GM10847 (cell line): ENCODE results near the gene ADD1.

Experiments
- POLR2A ChIP-seq: IDR thresholded peaks from 2 replicates; pipeline ENCODE4 v1.6.1; 2011; ENCODE audit not compliant: insufficient read length; ENCODE audit errors: extremely low read depth

Gene ADD1

DNA sequence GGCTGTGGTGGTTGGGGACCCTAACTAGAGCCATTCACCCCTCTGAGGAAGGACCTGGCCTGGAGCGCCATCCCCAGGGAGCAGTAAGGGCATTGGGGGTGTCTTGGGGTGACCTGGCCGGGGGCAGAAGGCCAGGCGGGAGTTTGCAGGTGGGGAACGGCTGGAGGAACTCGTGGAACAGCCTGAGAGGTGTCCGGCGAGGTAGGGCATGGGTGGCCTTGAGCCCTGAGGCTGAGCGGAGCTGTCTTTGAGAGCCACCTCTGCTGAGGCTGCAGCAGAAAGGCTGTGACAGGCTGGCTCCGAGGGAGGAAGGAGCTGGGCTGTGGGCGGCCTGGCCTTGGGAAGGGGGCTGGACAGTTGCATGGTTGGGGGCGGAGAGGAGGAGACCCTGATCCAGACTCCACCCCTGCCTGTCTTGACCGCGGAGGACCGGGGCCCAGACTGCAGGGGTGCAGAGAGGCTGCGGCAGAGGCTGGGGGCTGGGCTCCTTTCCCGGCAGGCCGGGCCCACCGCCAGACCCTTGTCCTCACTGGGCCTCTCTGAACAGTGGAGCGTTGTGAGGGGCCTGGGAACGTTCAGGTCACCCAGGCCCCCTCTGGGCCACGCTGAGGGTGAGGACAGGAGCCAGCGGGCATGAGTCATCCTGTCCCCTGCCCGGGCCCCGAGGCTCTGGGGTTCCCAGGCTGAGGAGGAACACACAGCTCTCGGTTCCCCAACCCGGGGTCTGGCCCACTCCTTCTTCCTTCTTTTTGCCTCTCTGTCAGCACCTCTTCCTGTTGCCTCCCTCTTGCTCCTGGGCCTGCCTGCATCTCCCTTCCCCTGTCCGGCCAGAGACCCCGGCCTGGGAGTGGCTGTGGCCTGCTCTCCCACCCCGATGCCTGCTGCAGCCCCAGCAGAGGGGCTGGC is 42.7 kb upstream of the ADD1 start:
- TF ChIP-seq POLR2A = no peak

DNA sequence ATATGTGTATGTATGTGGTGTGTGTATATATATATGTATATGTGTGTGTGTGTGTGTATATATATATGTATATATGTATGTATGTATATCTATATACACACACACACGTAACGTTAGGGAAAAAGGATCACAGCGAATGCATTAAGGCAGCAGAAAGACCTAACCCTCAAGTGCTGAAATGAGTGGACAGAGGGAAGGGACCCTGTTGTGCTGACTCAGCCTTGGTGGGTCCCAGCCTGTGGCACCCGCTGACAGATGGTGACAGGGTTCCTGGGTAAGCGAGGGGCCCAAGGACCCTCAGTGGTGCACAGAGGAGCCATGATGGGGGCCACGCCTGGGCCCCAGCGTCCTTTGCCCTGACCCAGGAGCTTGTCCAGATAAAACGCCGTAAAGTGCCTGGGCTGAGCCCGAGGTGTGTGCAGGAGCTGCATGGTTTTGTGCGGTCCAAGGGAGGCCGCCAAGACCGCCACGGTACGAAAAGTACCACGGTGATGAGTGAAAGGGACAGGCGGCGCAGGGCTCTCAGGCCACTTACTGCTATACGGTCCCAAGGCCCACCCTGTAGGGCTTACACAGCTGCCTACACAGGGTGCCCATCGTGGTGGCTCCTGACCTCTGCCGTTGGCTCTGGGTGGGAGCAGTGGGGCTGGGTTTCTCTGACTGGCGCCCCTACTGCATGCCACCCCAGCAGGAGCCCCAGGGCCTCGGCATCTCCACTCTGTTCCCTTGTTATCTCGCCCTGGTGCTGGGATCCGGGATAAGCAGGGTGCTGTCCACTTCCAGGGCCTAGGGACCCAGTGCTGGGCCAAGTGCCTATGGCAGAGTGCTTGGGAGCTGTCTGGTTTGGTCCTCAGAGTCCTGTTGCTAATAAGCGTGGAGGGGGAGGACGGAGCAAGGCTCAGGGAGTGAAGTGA is 40.8 kb upstream of the ADD1 start:
- TF ChIP-seq POLR2A = no peak

DNA sequence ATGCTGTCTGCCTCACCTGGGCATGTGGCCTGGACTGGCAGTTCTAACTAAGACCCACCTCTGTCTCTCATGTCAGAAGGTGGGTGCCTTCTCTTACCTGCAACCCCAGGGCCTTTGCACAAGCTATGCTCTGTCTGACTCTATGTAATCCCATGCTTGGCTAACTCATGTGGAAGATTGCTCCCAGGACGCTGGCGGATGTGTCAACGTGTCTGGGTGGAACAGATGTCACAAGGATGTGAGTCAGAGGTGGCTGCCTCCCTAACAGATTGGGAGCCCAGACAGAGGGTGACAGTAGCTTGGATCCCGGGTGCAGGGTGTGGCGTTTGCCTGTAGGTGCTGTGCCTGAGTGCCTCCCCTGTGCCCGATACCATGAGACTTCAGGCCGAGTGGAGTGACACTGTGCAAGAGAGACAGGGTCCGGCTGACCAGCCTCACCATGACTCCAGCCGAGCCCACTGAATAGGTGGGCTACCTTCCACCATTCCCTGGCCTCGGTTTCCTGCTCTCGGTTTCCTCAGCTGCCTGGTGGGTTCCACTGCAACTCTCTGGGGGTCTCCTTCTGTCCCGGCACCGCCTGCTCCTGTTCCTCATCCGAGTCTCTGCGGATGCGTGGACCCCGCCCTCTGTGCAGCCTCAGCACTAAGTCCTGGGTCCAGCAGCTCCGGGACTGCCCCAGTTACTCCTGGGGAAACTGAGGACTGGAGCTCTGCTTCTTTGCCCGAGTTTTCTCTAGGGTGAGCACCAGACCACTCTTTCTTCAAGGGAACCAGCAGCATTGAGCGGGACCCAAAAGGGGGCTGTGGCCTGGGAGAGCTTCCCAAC is 39.8 kb upstream of the ADD1 start:
- TF ChIP-seq POLR2A = no peak

DNA sequence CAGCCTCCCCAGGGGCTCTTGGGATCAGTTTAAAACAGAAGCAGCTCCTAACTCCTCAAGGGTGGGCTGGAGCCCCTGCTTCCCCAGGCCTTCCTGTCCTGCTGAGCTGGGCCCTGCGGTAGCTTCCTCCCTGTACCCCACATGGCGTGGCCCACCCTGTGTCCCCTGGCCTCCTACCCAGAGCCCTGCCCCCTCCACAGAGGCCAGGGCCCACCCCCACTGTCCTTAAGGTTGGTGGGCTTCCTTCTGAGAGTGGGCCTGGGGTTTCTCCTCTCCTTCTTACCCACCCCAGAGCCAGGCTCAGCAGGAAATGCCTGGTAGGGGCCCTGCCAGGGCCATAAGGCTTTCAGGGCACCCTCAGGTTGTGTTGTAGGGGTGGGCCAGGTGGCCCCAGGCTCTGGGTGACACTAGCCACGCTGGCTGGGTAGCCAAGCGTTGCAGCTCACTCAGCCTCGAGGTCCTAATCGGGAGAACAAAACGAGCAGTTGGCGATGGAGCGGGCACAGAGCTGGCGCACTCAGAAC is 39.1 kb upstream of the ADD1 start:
- no peak for TF ChIP-seq POLR2A

DNA sequence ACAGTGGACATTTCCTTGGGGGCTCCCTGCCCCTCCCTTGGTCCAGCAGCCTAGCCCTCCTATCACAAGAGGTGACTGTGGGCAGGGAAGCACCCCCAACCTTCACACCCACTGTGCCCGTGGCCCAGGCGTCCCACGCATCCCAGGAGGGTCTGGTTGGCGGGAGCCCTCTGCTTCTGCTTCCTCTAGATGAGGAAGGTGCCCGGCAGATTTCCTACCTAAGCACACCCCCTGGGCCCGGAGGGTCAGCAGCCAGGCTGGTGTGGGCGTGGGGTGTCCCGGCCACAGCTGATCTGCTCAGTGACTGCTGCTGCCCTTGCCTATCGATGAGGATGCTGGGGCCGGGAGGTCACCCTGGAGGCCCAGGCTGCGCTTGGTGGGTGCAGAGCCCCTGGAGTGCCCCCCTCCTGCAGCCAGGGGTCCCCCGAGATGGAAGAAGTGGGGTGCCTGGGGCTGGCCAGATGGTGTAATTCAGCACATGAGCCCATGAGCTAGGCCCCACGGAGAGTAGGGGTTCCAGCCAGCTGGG is 38.6 kb upstream of the ADD1 start:
- TF ChIP-seq POLR2A = no peak

DNA sequence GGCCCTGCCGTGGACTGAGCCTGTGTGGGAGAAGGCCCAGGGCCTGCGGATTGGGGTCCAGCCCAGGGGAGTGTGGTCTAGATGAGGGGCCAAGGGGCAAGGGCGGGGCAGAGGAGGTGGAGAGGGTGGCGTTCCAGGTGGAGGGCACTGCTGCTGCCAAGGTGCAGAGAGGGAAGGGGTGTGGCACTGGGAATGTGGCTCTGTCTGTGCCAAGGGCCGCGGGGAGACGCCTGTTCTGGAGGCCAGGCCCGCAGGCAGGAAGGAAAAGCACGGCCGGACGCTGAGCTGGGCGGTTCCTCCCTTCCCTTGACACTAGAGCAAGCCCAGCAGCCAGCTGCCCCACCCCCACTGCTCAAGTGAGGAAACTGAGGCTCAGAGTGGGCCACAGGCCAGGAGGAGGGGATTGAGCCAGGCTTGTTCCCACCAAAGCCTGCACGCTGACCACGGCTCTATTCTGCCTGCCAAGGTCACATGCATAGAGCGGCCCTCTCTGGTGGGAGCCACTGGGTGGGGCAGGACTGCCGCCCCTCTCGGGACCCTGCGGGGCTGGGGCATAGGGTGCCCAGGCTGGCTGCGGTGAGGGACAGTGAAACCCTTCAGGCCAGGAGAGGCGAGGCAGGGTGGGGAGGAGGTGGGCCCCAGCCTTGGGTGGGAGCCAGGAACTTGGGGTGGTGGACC is 37.8 kb upstream of the ADD1 start:
- no peak for TF ChIP-seq POLR2A

DNA sequence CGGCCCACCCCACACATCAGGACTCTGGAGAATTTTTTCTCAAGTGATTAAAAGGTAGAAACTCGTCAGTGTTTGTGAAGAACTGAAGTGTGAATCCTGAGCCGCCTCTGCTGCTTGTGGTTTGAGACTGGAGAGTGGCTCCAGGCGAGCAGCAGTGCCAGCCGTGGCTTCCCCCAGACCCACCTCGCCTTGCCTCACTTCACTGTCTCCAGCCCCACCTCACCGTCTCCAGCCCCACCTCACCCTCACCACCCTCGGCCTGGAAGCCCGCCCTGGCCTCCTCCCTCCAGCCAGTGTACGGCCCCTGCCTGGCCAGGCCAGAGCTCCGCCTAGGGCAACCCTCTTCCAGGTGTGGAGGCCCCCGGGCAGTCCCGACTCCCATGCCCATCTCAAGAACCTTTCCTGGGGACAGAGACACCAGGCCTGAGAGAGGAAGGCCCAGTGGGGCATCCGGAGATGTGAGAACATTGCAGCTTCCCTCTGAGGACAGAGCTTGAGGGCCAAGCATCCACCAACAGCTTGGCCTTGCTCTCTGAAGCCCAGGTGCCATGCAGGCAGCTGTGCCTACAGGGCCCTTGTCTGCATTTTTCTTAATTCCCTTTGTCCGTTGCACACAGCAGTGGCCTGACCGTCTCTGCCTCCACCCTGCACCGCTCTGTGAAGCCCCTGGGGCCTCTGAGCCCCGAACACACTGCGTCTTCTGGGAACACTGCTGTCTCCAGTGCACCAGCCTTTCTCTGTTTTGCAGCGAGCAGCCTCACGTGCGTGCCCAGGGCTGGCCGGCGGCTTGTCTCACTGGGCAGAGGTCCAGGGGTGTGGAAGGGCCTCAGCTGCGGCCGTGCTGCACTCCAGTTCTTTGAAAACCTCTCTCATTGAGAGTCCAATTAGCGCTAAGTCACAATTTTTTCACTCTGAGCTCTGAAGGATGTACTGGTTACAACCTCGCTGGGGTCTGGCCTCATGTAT is 37.0 kb upstream of the ADD1 start:
- no peak for TF ChIP-seq POLR2A

DNA sequence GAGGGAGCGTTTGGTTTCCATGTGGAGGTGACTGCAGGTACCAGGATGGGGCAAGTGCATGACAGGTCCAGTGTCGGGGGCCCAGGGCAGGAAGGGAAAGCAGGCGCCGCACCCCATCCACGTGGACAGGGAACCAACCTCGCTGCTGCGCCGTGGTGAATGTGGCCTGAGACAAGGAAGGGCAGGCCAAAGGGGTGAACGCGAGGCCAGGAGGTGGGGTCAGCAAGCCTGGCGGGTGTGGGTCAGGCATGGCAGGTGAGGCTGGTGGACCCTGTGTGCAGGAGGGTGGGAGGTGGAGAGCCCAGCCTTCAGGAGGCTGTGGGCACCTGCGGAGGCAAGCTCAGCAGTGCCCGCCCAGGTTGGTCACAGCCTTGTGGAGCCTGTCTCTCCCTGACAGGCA is 36.1 kb upstream of the ADD1 start:
- TF ChIP-seq POLR2A = no peak

DNA sequence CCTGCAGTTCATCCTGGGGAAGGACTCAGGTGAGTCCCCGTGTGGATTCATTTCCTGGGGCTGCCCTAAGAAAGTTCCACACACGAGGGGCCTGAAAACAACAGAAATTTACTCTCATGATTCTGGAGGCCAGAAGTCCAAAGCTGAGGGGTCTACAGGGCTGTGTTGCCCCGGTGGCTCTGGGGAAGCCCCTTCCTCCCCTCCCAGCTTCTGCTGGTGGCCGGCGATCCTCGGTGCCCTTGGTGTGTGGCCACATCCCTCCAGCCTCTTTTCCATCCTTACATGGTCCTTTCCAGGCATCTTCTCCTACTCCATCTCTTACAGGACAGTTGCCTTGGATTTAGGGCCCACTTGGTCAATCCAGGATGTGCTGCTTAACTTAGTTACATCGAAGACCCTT is 35.6 kb upstream of the ADD1 start:
- no peak for TF ChIP-seq POLR2A

DNA sequence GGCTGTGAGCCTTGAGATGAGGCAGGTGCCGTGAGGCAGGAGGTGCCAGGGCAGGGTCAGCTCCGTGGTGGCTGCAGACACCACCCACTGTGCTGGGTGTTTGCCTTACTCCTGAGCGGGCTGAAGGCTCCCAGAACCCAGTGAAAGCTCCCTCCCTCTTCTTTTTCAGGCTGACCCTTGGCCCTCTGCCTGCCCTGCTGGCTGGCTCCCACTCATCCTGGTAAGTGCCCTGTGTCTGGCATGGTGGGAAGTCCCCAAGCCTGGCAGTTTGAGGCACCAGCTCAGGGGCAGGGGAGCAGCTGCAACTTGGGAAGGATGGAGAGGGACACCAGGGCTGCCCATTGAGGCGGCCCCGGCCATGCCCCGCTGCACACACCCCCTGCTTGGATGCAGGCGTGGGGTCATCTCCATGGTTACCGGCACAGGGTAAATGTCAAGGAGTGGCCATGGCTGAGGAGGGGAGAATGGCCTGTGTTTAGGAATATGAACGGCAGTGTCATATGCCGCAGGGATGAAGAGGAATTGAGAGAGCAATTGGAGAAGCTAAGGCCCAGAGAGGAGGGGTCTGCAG is 33.9 kb upstream of the ADD1 start:
- no peak for TF ChIP-seq POLR2A

DNA sequence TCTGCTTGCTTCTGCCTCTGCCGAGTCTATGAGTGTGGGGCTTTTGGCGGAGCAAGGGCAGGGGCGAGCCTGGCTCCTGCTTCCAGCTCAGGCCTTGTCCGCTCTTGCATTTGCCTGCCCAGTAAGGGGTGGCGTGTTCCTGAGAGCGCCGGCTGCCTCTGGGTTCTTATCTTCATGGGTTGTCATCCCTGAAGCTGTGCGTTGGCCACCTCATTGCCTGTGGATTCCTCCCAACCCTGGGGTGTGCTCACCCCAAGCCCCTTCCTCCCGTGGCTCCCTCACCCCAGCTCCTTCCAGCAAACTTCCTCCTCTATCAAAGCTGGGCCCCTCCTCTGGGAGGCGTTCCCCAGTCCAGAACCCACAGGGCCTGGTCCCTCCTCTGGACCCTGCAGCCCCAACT is 33.3 kb upstream of the ADD1 start:
- no peak for TF ChIP-seq POLR2A

DNA sequence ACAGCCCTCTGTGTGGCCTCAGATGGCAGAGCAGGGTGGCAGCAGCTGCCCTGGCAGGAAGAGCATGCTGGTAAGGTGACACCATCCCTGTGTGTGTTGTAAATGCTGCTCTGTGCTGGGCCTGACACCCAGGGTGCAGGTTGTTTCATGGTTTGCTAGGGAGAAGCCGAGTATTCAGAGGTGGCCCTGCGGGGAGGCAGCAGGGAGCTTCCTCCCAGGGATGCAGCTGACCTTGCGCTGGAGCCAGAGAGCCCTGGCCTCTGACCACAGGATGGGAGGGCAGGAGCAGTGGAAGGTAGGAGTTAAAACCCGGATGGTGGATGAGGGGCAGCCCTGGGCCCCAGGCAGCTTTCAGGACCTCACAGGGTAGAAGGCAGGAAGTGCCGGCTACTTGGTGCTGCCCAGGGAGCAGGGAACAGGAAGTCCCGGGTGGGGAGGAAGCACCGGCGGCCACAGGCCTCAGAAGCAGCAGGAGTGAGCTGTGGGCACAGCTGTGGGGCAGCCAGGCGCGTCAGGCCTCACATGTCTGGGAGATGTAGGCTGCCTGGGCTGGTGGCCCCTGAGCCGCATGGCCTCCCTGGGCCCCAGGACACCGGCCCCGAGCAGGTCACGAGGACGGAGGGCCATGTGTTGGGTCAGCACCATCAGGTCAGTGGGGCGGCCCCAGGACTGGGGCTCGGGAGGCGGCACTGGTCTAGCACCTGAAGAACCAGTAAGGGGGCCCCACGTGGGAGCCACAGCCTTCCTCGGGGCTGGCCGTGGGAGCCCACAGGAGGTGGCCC is 31.6 kb upstream of the ADD1 start:
- peak; percentile 67 for TF ChIP-seq POLR2A
